HepG2 (cell line): ENCODE data around the gene RPL18. TPM values are rescaled to one million over a fixed set of nuclear protein-coding genes. Genes with fewer than 3 reads are reported as not detected.

Source experiments
- CHD4 ChIP-seq: fragments of 200-600 bp; sonication (generic); IDR thresholded peaks from 2 replicates; pipeline ENCODE4 v1.7.0; 2017; ENCODE audit warnings: mild to moderate bottlenecking, low read length, borderline replicate concordance
- FLYWCH1 ChIP-seq: sonication (generic); formaldehyde crosslinking; IDR thresholded peaks from 2 replicates; pipeline ENCODE4 v1.8.1; 2023; ENCODE audit warnings: mild to moderate bottlenecking, missing genetic modification reagents
- HDAC1 ChIP-seq: sonication (generic); formaldehyde crosslinking; IDR thresholded peaks from 2 replicates; pipeline ENCODE4 v1.5.1; 2020; ENCODE audit warnings: mild to moderate bottlenecking, missing genetic modification reagents
- HDAC2 ChIP-seq: sonication (generic); formaldehyde crosslinking; IDR thresholded peaks from 2 replicates; pipeline ENCODE4 v1.4.0; 2020; ENCODE audit warnings: missing genetic modification reagents
- HES4 ChIP-seq: sonication (generic); formaldehyde crosslinking; IDR thresholded peaks from 2 replicates; pipeline ENCODE4 v1.9.0; 2021; ENCODE audit warnings: mild to moderate bottlenecking, missing genetic modification reagents, borderline replicate concordance
- KDM5A ChIP-seq: fragments of 200-600 bp; sonication (generic); IDR thresholded peaks from 2 replicates; pipeline ENCODE4 v1.7.0; 2018; ENCODE audit warnings: antibody characterized with exemption, mild to moderate bottlenecking, low read length, borderline replicate concordance
- NFE2 ChIP-seq: sonication (generic); formaldehyde crosslinking; IDR thresholded peaks from 2 replicates; pipeline ENCODE4 v1.4.0; 2020; ENCODE audit warnings: missing genetic modification reagents
- SNAI1 ChIP-seq: sonication (generic); formaldehyde crosslinking; IDR thresholded peaks from 2 replicates; pipeline ENCODE4 v1.5.0; 2020; ENCODE audit warnings: mild to moderate bottlenecking, missing genetic modification reagents, borderline replicate concordance
- SP4 ChIP-seq: sonication (generic); formaldehyde crosslinking; IDR thresholded peaks from 2 replicates; pipeline ENCODE4 v1.8.1; 2023; ENCODE audit warnings: mild to moderate bottlenecking, missing genetic modification reagents
- SP5 ChIP-seq: IDR thresholded peaks from 2 replicates; pipeline ENCODE4 v1.6.1; 2016; ENCODE audit warnings: low read depth, borderline replicate concordance
- TEAD2 ChIP-seq: sonication (generic); formaldehyde crosslinking; IDR thresholded peaks from 2 replicates; pipeline ENCODE4 v1.9.0; 2021; ENCODE audit warnings: missing genetic modification reagents
- ZFP1 ChIP-seq: IDR thresholded peaks from 2 replicates; pipeline ENCODE4 v1.6.1; 2016
- ZMYM2 ChIP-seq: sonication (generic); formaldehyde crosslinking; IDR thresholded peaks from 2 replicates; pipeline ENCODE4 v1.8.0; 2022; ENCODE audit warnings: mild to moderate bottlenecking, missing genetic modification reagents
- ZNF232 ChIP-seq: sonication (generic); formaldehyde crosslinking; IDR thresholded peaks from 2 replicates; pipeline ENCODE4 v1.4.0; 2020; ENCODE audit warnings: missing genetic modification reagents, borderline replicate concordance
- ZNF430 ChIP-seq: sonication (generic); formaldehyde crosslinking; IDR thresholded peaks from 2 replicates; pipeline ENCODE4 v1.9.0; 2021; ENCODE audit warnings: mild to moderate bottlenecking, missing genetic modification reagents
- ZNF598 ChIP-seq: sonication (generic); formaldehyde crosslinking; IDR thresholded peaks from 2 replicates; pipeline ENCODE4 v1.5.1; 2020; ENCODE audit warnings: mild to moderate bottlenecking, missing genetic modification reagents, borderline replicate concordance
- ZNF619 ChIP-seq: sonication (generic); formaldehyde crosslinking; IDR thresholded peaks from 2 replicates; pipeline ENCODE4 v1.4.0; 2020; ENCODE audit warnings: mild to moderate bottlenecking, missing genetic modification reagents
- ZNF737 ChIP-seq: sonication (generic); formaldehyde crosslinking; IDR thresholded peaks from 2 replicates; pipeline ENCODE4 v1.5.0; 2020; ENCODE audit warnings: missing genetic modification reagents, mild to moderate bottlenecking, borderline replicate concordance
- ZNF83 ChIP-seq: sonication (generic); formaldehyde crosslinking; IDR thresholded peaks from 2 replicates; pipeline ENCODE4 v1.4.0; 2020; ENCODE audit warnings: missing genetic modification reagents, mild to moderate bottlenecking, borderline replicate concordance
- ZNF841 ChIP-seq: sonication (generic); formaldehyde crosslinking; IDR thresholded peaks from 2 replicates; pipeline ENCODE4 v1.8.1; 2023; ENCODE audit warnings: missing genetic modification reagents, borderline replicate concordance
- polyA plus RNA-seq, 8 experiments: library from polyadenylated mRNA; depleted of rRNA in 3 of 8; stranded (reverse) in 7 of 8; unstranded in 1 of 8; fragments of >200 nt; fragmentation: Illumina TruSeq in 4 of 8; extraction: Trizol in 4 of 8; gene quantifications; 2 replicates each; pipeline versions ENCODE4 v1.2.1 to v1.2.3, GENCODE V29; 2011 to 2016; ENCODE audit warnings: low read depth in 4 of 8, missing spikeins in 1 of 8, mixed read lengths in 1 of 8; ENCODE audit not compliant: insufficient read depth in 1 of 8
- total RNA-seq, 5 experiments: library from RNA; depleted of rRNA; stranded (reverse); fragments of >200 nt; fragmentation: Illumina TruSeq; extraction: Trizol; gene quantifications; 2 replicates each; pipeline ENCODE4 v1.2.3, GENCODE V29; 2016; ENCODE audit warnings: low read depth in 1 of 5
- TF ChIP-seq, protein P1 (sequence below): sonication (generic); formaldehyde crosslinking; IDR thresholded peaks from 2 replicates; pipeline ENCODE4 v1.4.0; 2020; ENCODE audit warnings: missing genetic modification reagents, borderline replicate concordance
- TF ChIP-seq, protein P2 (sequence below): sonication (generic); formaldehyde crosslinking; IDR thresholded peaks from 2 replicates; pipeline ENCODE4 v1.4.0; 2020; ENCODE audit warnings: mild to moderate bottlenecking, missing genetic modification reagents, borderline replicate concordance
- TF ChIP-seq, protein P3 (sequence below): sonication (generic); formaldehyde crosslinking; IDR thresholded peaks from 2 replicates; pipeline ENCODE4 v1.8.1; 2023; ENCODE audit warnings: mild to moderate bottlenecking, moderate library complexity, missing genetic modification reagents
- TF ChIP-seq, protein P4 (sequence below): IDR thresholded peaks from 2 replicates; pipeline ENCODE4 v1.6.1; 2016

Gene RPL18
- total and polyA plus RNA-seq, 2 of the 13 experiments (the other 11 are each of a cell fraction or from before 2014, with no cell fraction given), result 1,485 to 1,639 TPM

DNA sequence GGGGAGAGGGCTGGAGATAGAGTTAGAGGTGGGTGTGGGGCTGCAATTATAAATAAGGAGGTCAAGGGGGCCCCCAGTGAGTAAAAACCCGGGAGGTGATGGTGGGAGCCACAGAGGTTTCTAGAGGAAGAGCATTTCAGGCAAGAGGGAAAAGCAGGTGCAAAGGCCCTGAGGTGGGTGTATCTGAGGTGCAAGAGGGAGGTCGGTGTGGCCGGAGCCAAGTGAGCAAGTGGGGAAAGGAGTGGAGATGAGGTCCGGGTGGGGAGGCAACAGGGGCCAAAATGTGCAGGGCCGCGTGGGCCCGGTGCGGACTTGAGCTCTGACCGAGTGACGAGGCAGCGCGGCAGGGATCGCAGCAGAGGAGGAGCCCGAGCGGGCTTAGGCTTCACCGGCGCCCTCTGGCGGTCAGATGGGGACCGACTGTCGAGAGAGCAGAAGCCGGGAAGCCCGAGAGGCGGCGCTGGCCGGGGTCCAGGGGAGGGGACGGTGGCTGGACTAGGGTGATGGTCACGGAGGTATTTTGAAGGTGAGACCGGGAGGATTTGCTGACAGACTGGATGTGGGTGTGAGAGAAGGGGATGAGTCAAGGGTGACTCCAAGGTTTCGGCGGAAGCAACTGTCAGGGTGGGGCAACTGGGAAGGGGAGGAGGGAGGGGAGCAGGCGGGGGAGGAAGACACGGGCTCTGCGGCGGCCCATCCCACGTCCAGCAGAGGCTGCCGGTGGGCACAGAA is 30.1 kb downstream of the RPL18 start (continued):
- TF ChIP-seq, protein P1, sequence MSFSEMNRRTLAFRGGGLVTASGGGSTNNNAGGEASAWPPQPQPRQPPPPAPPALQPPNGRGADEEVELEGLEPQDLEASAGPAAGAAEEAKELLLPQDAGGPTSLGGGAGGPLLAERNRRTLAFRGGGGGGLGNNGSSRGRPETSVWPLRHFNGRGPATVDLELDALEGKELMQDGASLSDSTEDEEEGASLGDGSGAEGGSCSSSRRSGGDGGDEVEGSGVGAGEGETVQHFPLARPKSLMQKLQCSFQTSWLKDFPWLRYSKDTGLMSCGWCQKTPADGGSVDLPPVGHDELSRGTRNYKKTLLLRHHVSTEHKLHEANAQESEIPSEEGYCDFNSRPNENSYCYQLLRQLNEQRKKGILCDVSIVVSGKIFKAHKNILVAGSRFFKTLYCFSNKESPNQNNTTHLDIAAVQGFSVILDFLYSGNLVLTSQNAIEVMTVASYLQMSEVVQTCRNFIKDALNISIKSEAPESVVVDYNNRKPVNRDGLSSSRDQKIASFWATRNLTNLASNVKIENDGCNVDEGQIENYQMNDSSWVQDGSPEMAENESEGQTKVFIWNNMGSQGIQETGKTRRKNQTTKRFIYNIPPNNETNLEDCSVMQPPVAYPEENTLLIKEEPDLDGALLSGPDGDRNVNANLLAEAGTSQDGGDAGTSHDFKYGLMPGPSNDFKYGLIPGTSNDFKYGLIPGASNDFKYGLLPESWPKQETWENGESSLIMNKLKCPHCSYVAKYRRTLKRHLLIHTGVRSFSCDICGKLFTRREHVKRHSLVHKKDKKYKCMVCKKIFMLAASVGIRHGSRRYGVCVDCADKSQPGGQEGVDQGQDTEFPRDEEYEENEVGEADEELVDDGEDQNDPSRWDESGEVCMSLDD (CRISPR knock-in tag), result no peak
- no peak for TF ChIP-seq ZNF430 (CRISPR knock-in tag)
- no peak for TF ChIP-seq KDM5A
- TF ChIP-seq, protein P2, sequence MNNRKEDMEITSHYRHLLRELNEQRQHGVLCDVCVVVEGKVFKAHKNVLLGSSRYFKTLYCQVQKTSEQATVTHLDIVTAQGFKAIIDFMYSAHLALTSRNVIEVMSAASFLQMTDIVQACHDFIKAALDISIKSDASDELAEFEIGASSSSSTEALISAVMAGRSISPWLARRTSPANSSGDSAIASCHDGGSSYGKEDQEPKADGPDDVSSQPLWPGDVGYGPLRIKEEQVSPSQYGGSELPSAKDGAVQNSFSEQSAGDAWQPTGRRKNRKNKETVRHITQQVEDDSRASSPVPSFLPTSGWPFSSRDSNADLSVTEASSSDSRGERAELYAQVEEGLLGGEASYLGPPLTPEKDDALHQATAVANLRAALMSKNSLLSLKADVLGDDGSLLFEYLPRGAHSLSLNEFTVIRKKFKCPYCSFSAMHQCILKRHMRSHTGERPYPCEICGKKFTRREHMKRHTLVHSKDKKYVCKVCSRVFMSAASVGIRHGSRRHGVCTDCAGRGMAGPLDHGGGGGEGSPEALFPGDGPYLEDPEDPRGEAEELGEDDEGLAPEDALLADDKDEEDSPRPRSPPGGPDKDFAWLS (CRISPR knock-in tag), result no peak
- TF ChIP-seq ZNF841 (CRISPR knock-in tag), result no peak
- peak; percentile 44; the same call in 1 of the 2 replicates for TF ChIP-seq ZNF232 (CRISPR knock-in tag)
- TF ChIP-seq FLYWCH1, result no peak
- no peak for TF ChIP-seq TEAD2 (CRISPR knock-in tag)
- peak; percentile 95; the same call in 1 of the 2 replicates for TF ChIP-seq CHD4
- TF ChIP-seq SP5 (CRISPR knock-in tag), result no peak
- TF ChIP-seq, protein P3, sequence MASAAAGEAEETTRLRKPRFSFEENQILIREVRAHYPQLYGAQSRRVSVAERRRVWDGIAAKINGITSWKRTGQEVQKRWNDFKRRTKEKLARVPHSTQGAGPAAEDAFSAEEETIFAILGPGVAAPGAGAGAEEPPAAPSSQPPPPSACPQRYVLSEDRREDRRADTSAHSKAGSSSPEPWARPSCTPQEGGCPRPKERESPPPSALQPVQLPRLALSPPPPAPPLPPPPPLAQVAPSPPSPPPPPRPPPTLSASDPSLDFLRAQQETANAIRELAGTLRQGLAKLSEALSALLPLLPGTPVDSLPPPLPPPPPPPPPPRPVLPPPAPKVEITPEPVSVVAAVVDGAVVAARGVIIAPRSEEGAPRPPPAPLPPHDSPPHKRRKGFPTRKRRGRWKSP (CRISPR knock-in tag), result 0 out of 2 replicates have a peak, but pooled peaks have one; percentile 32
- TF ChIP-seq ZNF598, result no peak
- no peak for TF ChIP-seq ZNF619 (CRISPR knock-in tag)
- TF ChIP-seq, protein P4, sequence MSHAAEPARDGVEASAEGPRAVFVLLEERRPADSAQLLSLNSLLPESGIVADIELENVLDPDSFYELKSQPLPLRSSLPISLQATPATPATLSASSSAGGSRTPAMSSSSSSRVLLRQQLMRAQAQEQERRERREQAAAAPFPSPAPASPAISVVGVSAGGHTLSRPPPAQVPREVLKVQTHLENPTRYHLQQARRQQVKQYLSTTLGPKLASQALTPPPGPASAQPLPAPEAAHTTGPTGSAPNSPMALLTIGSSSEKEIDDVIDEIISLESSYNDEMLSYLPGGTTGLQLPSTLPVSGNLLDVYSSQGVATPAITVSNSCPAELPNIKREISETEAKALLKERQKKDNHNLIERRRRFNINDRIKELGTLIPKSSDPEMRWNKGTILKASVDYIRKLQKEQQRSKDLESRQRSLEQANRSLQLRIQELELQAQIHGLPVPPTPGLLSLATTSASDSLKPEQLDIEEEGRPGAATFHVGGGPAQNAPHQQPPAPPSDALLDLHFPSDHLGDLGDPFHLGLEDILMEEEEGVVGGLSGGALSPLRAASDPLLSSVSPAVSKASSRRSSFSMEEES (CRISPR knock-in tag), result no peak
- TF ChIP-seq HDAC2, result peak; percentile 38; the same call in 1 of the 2 replicates
- no peak for TF ChIP-seq ZNF83 (CRISPR knock-in tag)
- no peak for TF ChIP-seq ZNF737 (CRISPR knock-in tag)
- no peak for TF ChIP-seq HES4 (CRISPR knock-in tag)
- no peak for TF ChIP-seq SNAI1
- no peak for TF ChIP-seq ZMYM2 (CRISPR knock-in tag)
- TF ChIP-seq ZFP1 (CRISPR knock-in tag), result no peak
- TF ChIP-seq HDAC1 (CRISPR knock-in tag), result peak; percentile 38; the same call in 1 of the 2 replicates
- no peak for TF ChIP-seq NFE2 (CRISPR knock-in tag)
- peak; percentile 76 for TF ChIP-seq SP4 (CRISPR knock-in tag)
